HG02885 (cell line): ENCODE results near the gene FCGR3A.
"Not testable (repeated sequence)": the region's sequence is repeated elsewhere in the genome, so short reads cannot be mapped to it uniquely, and the experiment has no call there.

Experiments
- ATAC-seq: cut with Tn5 transposase; IDR thresholded peaks from one replicate; pipeline ENCODE4 v1.9.1; 2021; ENCODE audit warnings: mild to moderate bottlenecking; ENCODE audit not compliant: unreplicated experiment, poor library complexity

Gene FCGR3A

GRCh38 chr1:161557506-161558450 lies 8.2 kb upstream of the FCGR3A start:
- not testable (repeated sequence) for ATAC-seq

- not testable (repeated sequence) for ATAC-seq
Observed at GRCh38 chr1:161556990-161557389, 7.4 kb upstream of the FCGR3A start.

- not testable (repeated sequence) for ATAC-seq
Observed at GRCh38 chr1:161556143-161556542, 6.5 kb upstream of the FCGR3A start.

- not testable (repeated sequence) for ATAC-seq
Observed at GRCh38 chr1:161554815-161555417, 5.3 kb upstream of the FCGR3A start.

GRCh38 chr1:161554340-161554739 lies 4.7 kb upstream of the FCGR3A start:
- ATAC-seq: not testable (repeated sequence)

- ATAC-seq: not testable (repeated sequence)
Observed at GRCh38 chr1:161553631-161554030, 4.0 kb upstream of the FCGR3A start.

- not testable (repeated sequence) for ATAC-seq
Observed at GRCh38 chr1:161550942-161551341, 1.3 kb upstream of the FCGR3A start.

GRCh38 chr1:161548749-161549406 lies 740 bp downstream of the FCGR3A start:
- not testable (repeated sequence) for ATAC-seq

GRCh38 chr1:161547995-161548741 lies 1.4 kb downstream of the FCGR3A start:
- ATAC-seq: not testable (repeated sequence)

- ATAC-seq: not testable (repeated sequence)
Observed at GRCh38 chr1:161545005-161545731, 4.5 kb downstream of the FCGR3A start.

GRCh38 chr1:161543125-161543524 lies 6.5 kb downstream of the FCGR3A start:
- ATAC-seq: not testable (repeated sequence)

GRCh38 chr1:161542091-161542559 lies 7.5 kb downstream of the FCGR3A start:
- peak; percentile 59 for ATAC-seq

- ATAC-seq: not testable (repeated sequence)
Observed at GRCh38 chr1:161540570-161540960, 9.1 kb downstream of the FCGR3A start.

GRCh38 chr1:161539731-161540569 lies 9.7 kb downstream of the FCGR3A start:
- ATAC-seq: peak; percentile 64

- ATAC-seq: not testable (repeated sequence)
Observed at GRCh38 chr1:161538925-161539479, 10.6 kb downstream of the FCGR3A start.

GRCh38 chr1:161537068-161537669 lies 12.4 kb downstream of the FCGR3A start:
- not testable (repeated sequence) for ATAC-seq

- not testable (repeated sequence) for ATAC-seq
Observed at GRCh38 chr1:161532644-161533567, 16.7 kb downstream of the FCGR3A start.
